ENCODE data around the gene ZNF500. TPM values are rescaled to one million over a fixed set of nuclear protein-coding genes. Genes with fewer than 3 reads are reported as not detected.

ZNF500 gene
- total RNA-seq, 1 donor from 2014 or later, result 7.2 TPM

Other genes starting within 250 kb of the ZNF500 start
- gene CDIP1, start 228.4 kb downstream of the ZNF500 start, total RNA-seq, result 42.1 TPM
- gene C16orf96, start 210.8 kb downstream of the ZNF500 start, total RNA-seq, result 0.11 TPM
- gene UBALD1, start 152.3 kb downstream of the ZNF500 start, total RNA-seq, result 25.1 TPM
- gene MGRN1, start 142.3 kb downstream of the ZNF500 start, total RNA-seq, result 45.3 TPM
- gene NUDT16L1, start 73.6 kb downstream of the ZNF500 start, total RNA-seq, result 43.7 TPM
- gene ANKS3, start 32.9 kb downstream of the ZNF500 start, total RNA-seq, result 9.9 TPM
- 0.65 TPM for gene DNAAF8, start 32.6 kb downstream of the ZNF500 start, total RNA-seq
- gene SEPTIN12, start 21.2 kb upstream of the ZNF500 start, total RNA-seq, result not detected
- gene SMIM22, start 28.2 kb upstream of the ZNF500 start, total RNA-seq, result not detected
- gene ROGDI, start 35.5 kb upstream of the ZNF500 start, total RNA-seq, result 69.9 TPM
- gene GLYR1, start 80.1 kb upstream of the ZNF500 start, total RNA-seq, result 64.9 TPM
- 23.6 TPM for gene UBN1, start 80.3 kb upstream of the ZNF500 start, total RNA-seq
- 5.6 TPM for gene PPL, start 170.0 kb upstream of the ZNF500 start, total RNA-seq
- 0.70 TPM for gene SEC14L5, start 191.2 kb upstream of the ZNF500 start, total RNA-seq